ENCODE results near the gene XIRP1. TPM values are rescaled to one million over a fixed set of nuclear protein-coding genes. Genes with fewer than 3 reads are reported as not detected.

The XIRP1 gene
- total RNA-seq, 1 donor from 2014 or later, result not detected

- H3K4me3 Mint-ChIP-seq (ENCODE audit: low read depth), result peak overlapping the region; percentile 45
- peaks cover 29% of the 10 kb centered on the region for H3K4me1 Mint-ChIP-seq (ENCODE audit: low read depth)
- H3K27me3 Mint-ChIP-seq, result peaks cover 3% of the 10 kb centered on the region
- H3K36me3 Mint-ChIP-seq (ENCODE audit: insufficient read depth), result no peaks in the 10 kb centered on the region
- DNase-seq (ENCODE audit: low spot score, unreplicated experiment), result no peak
- peak overlapping the region; percentile 13 for H3K27ac Mint-ChIP-seq
- H3K9me3 Mint-ChIP-seq (ENCODE audit: low read depth), result no peaks in the 10 kb centered on the region
- TF ChIP-seq, protein P1, sequence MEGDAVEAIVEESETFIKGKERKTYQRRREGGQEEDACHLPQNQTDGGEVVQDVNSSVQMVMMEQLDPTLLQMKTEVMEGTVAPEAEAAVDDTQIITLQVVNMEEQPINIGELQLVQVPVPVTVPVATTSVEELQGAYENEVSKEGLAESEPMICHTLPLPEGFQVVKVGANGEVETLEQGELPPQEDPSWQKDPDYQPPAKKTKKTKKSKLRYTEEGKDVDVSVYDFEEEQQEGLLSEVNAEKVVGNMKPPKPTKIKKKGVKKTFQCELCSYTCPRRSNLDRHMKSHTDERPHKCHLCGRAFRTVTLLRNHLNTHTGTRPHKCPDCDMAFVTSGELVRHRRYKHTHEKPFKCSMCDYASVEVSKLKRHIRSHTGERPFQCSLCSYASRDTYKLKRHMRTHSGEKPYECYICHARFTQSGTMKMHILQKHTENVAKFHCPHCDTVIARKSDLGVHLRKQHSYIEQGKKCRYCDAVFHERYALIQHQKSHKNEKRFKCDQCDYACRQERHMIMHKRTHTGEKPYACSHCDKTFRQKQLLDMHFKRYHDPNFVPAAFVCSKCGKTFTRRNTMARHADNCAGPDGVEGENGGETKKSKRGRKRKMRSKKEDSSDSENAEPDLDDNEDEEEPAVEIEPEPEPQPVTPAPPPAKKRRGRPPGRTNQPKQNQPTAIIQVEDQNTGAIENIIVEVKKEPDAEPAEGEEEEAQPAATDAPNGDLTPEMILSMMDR (IDR thresholded peaks at IDR 0.05; ENCODE audit: unreplicated experiment), result no peak
Observed at GRCh38 chr3:39181408-39182335, 10.7 kb downstream of the XIRP1 start.

DNA sequence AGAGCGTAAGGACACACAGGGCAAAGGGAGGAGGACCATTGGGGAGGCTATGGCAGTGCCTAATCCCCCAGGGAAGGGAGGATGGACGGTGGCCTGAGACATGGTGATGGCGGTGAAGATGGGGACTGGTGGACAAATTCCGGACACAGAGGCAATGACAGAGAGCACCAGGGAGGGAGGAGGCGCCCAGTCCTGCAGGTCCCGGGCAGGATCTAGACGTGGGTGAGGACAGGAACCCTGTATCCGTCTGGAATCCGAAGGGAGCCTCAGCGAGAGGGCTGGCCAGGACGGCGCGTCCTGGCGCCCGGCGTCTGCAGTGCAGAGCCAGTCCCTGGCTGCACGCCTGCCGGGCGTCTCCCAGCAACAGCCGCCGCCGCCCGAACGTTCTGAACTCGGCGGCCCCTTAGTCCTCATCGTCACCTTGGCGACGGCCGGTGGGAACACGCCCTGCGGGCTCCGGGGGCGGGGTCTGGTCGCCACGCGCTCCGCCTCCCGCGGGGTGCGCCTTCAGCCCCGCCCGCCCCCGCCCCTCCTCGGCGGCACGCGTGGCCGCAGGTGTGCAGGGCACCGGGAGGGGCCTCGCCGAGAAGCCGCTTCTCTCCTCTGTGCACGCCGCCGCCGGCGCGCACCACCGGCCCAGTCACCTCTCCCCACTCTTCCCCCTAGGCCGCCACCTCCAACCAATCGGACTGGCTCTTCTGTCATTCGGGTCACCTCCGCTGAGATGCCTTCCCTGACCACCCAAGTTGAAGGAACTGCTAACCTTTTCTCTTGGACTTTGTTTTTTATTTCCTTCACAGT is 11.6 kb downstream of the XIRP1 start:
- TF ChIP-seq, protein P1 (IDR thresholded peaks at IDR 0.05; ENCODE audit: unreplicated experiment), result no peak
- H3K27me3 Mint-ChIP-seq, result peaks cover 3% of the 10 kb centered on the region
- no peaks in the 10 kb centered on the region for H3K9me3 Mint-ChIP-seq (ENCODE audit: low read depth)
- peak overlapping the region; percentile 75 for H3K4me3 Mint-ChIP-seq (ENCODE audit: low read depth)
- H3K36me3 Mint-ChIP-seq (ENCODE audit: insufficient read depth), result no peaks in the 10 kb centered on the region
- DNase-seq (ENCODE audit: low spot score, unreplicated experiment), result peak; percentile 81
- peak overlapping the region; percentile 76 for H3K27ac Mint-ChIP-seq
- peaks cover 32% of the 10 kb centered on the region for H3K4me1 Mint-ChIP-seq (ENCODE audit: low read depth)

DNA sequence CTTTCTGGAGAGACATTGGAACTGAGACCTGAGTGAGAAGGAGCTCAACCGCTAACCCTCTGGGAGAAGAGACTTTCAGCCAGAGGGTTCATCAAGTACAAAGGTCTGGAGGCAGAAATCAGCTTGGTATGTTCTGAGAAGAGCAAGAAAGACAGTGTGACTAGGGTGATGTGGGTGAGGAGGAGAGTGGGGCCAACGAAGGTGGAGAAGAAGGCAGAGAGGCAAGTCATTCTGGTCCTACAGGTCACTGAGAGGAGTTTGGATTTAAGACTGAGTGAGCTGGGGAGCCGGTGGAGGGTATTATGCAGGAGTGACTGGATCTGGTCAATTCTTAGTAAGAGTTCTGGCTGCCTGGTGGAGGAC is 12.2 kb downstream of the XIRP1 start:
- peak overlapping the region; percentile 75 for H3K4me3 Mint-ChIP-seq (ENCODE audit: low read depth)
- peaks cover 32% of the 10 kb centered on the region for H3K4me1 Mint-ChIP-seq (ENCODE audit: low read depth)
- peaks cover 3% of the 10 kb centered on the region for H3K27me3 Mint-ChIP-seq
- no peak for DNase-seq (ENCODE audit: low spot score, unreplicated experiment)
- peak overlapping the region; percentile 76 for H3K27ac Mint-ChIP-seq
- no peaks in the 10 kb centered on the region for H3K9me3 Mint-ChIP-seq (ENCODE audit: low read depth)
- TF ChIP-seq, protein P1 (IDR thresholded peaks at IDR 0.05; ENCODE audit: unreplicated experiment), result no peak
- no peaks in the 10 kb centered on the region for H3K36me3 Mint-ChIP-seq (ENCODE audit: insufficient read depth)

DNA sequence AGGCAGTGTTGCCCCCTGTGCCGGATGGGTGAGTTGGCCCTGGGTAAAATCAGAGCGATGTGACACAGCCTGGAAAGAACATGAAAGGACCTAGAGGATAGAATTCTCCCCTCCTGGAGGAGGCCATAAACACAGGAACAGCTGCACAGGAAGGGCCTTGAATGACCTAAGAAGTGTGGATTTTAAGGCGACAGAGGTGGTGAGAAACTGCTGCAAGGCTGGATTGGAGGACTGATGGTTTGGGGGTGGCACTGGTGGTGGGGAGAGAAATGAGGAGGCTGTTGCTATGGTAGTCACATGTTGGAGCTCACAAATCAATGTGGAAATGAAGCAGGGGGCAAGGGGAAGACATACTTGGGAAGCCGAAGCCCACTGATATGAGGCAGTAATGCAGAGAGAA is 13.8 kb downstream of the XIRP1 start:
- TF ChIP-seq, protein P1 (IDR thresholded peaks at IDR 0.05; ENCODE audit: unreplicated experiment), result no peak
- Mint-ChIP-seq H3K27ac (peak overlapping the region; percentile 66), H3K27me3 (peaks cover 3% of the 10 kb centered on the region), H3K4me1 (ENCODE audit: low read depth) (peaks cover 34% of the 10 kb centered on the region), H3K9me3 (ENCODE audit: low read depth) (no peaks in the 10 kb centered on the region), H3K4me3 (ENCODE audit: low read depth) (peak overlapping the region; percentile 69), H3K36me3 (ENCODE audit: insufficient read depth) (no peaks in the 10 kb centered on the region)
- no peak for DNase-seq (ENCODE audit: low spot score, unreplicated experiment)

DNA sequence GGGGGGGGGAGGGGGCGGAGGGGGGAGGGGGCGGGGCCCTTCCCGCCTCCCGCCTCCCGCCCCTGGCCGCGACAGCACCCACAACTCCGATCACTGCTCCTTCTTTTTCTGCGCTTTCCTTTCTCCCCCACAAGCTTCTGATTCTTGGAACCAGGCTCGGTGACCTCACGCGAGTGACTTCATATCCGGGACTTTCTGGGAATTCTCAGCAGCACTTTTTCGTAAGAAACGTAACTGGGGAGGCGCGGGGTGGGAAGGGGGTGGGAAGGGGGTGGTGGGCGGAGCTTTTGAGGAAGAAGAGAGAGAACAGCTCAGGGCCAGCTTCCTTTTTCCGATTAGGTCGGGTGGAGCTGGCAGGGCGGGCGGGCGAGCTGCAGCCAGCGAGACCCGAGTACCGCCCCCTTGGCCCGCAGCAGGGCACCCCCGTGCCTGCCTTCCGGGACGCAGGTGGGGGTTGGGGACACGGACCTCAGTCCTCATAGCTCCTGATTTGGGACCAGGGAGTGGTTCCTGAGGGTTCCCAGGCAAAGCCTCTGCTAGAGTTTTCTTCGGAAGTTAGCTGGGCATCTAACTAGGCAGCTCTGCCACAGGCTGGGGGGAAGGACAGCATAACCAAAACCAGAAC is 14.6 kb downstream of the XIRP1 start:
- Mint-ChIP-seq H3K36me3 (ENCODE audit: insufficient read depth) (no peaks in the 10 kb centered on the region), H3K27ac (peak overlapping the region; percentile 98), H3K9me3 (ENCODE audit: low read depth) (no peaks in the 10 kb centered on the region), H3K27me3 (peaks cover 3% of the 10 kb centered on the region), H3K4me3 (ENCODE audit: low read depth) (peak overlapping the region; percentile 72), H3K4me1 (ENCODE audit: low read depth) (peaks cover 34% of the 10 kb centered on the region)
- TF ChIP-seq, protein P1 (IDR thresholded peaks at IDR 0.05; ENCODE audit: unreplicated experiment), result no peak
- DNase-seq (ENCODE audit: low spot score, unreplicated experiment), result peak; percentile 33
